GM12864 (cell line): ENCODE data around the gene NPHP1.
"Not testable (repeated sequence)": the region's sequence is repeated elsewhere in the genome, so short reads cannot be mapped to it uniquely, and the experiment has no call there.

Experiments used
- DNase-seq: peaks from one replicate; pipeline ENCODE4 v3.0.0-alpha.2; 2011; ENCODE audit warnings: low read depth
- H3K4me3 ChIP-seq: 2 replicates; pipeline ENCODE4 v1.5.1; 2011; ENCODE audit warnings: mild to moderate bottlenecking, low read depth, low read length, control low read depth
- TF ChIP-seq, protein P1 (sequence below): IDR thresholded peaks from 2 replicates; pipeline ENCODE4 v1.5.1; 2011; ENCODE audit warnings: low read depth, mild to moderate bottlenecking, moderate library complexity, low read length, control low read depth, inconsistent platforms; ENCODE audit errors: missing control alignments

Gene NPHP1

DNA sequence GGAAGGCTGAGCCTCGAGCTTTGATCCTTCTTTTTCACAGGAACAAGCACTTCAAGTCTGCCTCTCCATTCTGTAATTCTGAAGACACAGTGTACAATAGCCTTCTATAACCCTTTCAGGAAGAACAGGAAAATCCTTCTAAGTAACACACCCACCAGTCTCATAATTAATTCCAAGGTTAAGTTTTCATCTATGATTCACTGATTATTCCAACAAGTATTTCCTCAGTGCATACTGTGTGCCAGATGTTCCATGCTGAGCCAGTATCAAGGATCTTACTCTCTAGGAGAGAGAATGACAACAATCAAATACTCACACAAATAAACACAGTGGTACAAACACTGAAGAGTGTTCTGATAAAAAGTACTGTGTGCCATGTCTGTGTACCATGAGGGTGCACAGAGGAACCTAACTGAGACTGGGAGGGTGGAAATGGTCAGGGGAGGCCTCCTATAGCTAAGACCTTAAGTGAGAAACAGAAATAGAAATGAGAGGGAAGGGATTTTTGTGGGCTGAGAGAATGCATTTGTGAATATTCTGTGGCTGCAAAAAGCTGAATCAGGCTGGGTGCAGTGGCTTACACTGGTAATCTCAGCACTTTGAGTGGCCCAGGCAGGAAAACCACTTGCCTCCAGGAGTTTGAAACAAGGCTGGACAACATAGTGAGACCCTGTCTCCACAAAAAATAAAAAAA lies 14.8 kb upstream of the NPHP1 start:
- TF ChIP-seq, protein P1, sequence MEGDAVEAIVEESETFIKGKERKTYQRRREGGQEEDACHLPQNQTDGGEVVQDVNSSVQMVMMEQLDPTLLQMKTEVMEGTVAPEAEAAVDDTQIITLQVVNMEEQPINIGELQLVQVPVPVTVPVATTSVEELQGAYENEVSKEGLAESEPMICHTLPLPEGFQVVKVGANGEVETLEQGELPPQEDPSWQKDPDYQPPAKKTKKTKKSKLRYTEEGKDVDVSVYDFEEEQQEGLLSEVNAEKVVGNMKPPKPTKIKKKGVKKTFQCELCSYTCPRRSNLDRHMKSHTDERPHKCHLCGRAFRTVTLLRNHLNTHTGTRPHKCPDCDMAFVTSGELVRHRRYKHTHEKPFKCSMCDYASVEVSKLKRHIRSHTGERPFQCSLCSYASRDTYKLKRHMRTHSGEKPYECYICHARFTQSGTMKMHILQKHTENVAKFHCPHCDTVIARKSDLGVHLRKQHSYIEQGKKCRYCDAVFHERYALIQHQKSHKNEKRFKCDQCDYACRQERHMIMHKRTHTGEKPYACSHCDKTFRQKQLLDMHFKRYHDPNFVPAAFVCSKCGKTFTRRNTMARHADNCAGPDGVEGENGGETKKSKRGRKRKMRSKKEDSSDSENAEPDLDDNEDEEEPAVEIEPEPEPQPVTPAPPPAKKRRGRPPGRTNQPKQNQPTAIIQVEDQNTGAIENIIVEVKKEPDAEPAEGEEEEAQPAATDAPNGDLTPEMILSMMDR, result no peak
- H3K4me3 ChIP-seq, result no peak overlapping the region
- DNase-seq, result no peak

DNA sequence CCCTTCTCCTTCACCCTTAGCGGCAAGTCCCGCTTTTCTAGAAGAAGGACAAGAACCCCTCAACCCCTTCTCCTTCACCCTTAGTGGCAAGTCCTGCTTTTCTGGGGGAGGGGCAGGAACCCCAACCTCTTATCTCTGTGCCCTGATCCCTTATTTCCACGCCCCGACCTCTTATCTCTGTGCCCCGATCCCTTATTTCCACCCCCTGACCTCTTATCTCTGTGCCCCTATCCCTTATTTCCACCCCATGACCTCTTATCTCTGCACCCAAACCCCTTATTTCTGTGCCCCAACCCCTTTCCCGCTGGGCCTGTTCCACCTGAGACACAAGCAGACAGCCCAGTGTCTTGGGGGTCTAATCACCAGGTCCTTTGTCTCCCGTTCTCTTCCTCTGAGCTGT lies 14.1 kb upstream of the NPHP1 start:
- not testable (repeated sequence) for DNase-seq, H3K4me3 ChIP-seq

GRCh38 chr2:110216803-110217202 lies 12.0 kb upstream of the NPHP1 start:
- TF ChIP-seq, protein P1, result no peak
- no peak overlapping the region for H3K4me3 ChIP-seq
- no peak for DNase-seq

DNA sequence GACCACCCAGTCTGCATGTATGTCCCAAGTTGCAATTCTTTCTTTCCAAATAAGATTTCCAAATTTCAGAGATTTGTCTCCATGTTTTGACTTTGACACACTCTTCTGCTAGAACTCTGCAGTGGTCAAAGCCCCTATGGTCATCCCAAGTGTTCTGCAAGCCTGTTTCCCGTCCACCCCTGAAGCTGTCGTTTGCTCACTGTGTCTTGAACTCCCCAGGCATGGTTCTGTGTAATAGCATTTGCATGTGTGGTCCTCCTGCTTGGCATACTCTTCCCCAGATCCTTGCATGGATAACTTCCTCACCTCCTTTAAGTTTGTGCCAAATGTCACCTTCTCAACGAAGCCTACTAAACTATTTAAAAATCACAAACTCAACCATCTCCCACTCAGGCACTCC lies 11.4 kb upstream of the NPHP1 start:
- DNase-seq, result no peak
- TF ChIP-seq, protein P1, result no peak
- H3K4me3 ChIP-seq, result no peak overlapping the region

- TF ChIP-seq, protein P1, result no peak
- no peak for DNase-seq
- H3K4me3 ChIP-seq, result no peak overlapping the region
Observed at GRCh38 chr2:110215566-110216158, 10.8 kb upstream of the NPHP1 start.

DNA sequence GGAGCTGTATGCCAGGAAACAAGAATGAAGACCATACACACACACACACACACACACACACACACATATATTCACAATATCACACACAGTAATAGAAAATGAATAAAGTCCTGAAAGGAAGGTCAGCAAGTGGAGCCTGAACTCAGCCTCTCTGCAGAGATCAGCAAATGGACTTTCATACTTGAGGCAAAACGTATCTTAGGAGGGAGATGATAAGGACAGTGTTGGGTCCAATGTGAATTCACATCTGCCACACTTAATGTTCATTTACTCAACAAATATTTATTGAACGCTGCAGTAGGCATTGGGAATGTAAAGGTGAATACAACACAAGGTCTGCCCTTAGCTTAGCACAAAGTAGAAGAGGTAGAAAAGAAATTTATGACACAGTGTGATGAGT lies 10.3 kb upstream of the NPHP1 start:
- no peak for DNase-seq
- TF ChIP-seq, protein P1, result no peak
- H3K4me3 ChIP-seq, result no peak overlapping the region

DNA sequence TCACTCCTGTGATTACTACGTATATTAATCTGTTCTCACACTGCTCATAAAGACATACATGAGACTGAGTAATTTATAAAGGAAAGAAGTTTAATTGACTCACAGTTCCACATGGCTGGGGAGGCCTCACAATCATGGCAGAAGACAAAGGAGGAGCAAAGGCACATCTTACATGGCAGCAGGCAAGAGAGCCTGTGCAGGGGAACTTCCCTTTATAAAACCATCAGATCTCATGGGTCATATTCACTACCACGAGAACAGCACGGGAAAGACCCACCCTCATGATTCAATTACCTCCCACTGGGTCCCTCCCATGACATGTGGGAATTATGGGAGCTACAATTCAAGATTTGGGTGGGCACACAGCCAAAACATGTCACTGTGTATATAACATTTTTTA lies 8.7 kb upstream of the NPHP1 start:
- not testable (repeated sequence) for DNase-seq, H3K4me3 ChIP-seq
